Progenitor cell of endocrine pancreas (in vitro differentiated cells): ENCODE data around the gene GMNC. TPM values are rescaled to one million over a fixed set of nuclear protein-coding genes. Genes with fewer than 3 reads are reported as not detected.

Source experiments
- DNase-seq: peaks from one replicate; pipeline ENCODE4 v3.0.0; 2021; ENCODE audit warnings: low spot score; ENCODE audit not compliant: unreplicated experiment
- H3K27ac Mint-ChIP-seq: 2 replicates; pipeline ENCODE4 v1.8.0; 2021; ENCODE audit warnings: mild to moderate bottlenecking, moderate library complexity, mixed read lengths
- H3K27me3 Mint-ChIP-seq: 2 replicates; pipeline ENCODE4 v1.8.0; 2021; ENCODE audit warnings: mixed read lengths
- H3K36me3 Mint-ChIP-seq: 2 replicates; pipeline ENCODE4 v1.8.0; 2022; ENCODE audit warnings: mixed read lengths; ENCODE audit not compliant: insufficient read depth
- H3K4me1 Mint-ChIP-seq: 2 replicates; pipeline ENCODE4 v1.8.0; 2021; ENCODE audit warnings: low read depth, mixed read lengths
- H3K4me3 Mint-ChIP-seq: 2 replicates; pipeline ENCODE4 v1.8.0; 2021; ENCODE audit warnings: low read depth, mild to moderate bottlenecking, moderate library complexity, mixed read lengths
- H3K9me3 Mint-ChIP-seq: 2 replicates; pipeline ENCODE4 v1.8.0; 2021; ENCODE audit warnings: low read depth, mixed read lengths
- long read RNA-seq: library from polyadenylated mRNA; unstranded; transcript quantifications from one replicate; pipeline ENCODE4 v2.0.0, GENCODE V29; 2020
- total RNA-seq: library from RNA; stranded (reverse); gene quantifications from 2 replicates; pipeline ENCODE4 v1.2.1, GENCODE V29; 2021
- TF ChIP-seq, protein P1 (sequence below): fragments of 200-600 bp; sonication (generic); IDR thresholded peaks from one replicate; pipeline ENCODE4 v1.5.0; 2021; ENCODE audit warnings: antibody characterized with exemption, mild to moderate bottlenecking; ENCODE audit not compliant: unreplicated experiment

GMNC gene, protein sequence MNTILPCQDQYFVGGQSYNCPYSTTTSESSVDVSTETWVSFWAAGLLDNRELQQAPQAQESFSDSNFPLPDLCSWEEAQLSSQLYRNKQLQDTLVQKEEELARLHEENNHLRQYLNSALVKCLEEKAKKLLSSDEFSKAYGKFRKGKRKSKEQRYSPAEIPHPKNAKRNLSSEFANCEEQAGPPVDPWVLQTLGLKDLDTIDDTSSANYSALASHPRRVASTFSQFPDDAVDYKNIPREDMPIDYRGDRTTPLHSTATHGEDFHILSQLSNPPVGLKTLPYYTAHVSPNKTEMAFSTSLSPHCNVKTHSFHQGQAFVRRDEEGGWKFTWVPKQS
- not detected in 2 replicates for total RNA-seq
- long read RNA-seq: 0 reads

DNA sequence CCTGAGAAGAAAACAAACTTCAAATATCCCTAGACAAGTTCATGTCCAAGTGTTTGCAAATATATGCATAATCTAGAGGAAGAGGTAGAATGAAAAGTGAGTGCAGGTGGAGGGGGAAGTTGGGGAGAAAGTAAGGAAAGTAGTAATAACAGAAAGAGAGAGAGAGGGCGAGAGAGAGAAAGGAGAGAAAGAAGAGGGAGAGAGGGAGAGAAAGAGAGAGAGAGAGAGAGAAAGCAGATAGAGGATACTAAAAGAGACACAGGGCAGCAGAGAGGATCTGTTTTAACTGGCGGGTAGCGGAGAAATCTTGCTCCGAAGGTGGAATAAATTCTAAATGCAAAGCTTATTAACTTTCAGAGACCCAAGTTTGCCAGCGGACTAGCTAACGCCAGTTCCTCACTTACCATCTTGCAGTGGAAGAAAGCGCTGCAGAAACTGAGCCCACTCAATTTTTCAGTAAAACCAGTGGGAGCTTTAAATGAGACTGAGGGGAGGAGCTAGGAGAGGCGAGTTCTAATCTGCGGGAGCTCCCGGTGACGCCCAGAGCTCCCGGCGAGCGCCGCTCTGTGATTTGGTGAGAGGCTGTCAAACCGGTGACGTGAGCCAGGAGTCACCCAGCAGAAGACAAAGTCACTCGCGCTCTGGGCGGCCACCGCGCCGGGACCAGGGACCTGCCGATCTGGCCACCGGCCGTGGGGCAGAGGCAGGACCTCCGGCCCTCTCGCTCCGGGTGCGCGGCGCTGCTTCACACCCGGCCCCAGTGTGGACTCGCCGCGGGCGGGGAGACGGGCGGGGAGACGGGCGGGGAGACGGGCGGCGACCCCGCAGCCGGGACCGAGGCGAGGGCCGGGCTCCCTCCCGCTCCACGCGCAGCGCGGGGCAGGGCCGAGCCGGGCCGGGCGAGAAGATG lies at the start of gene GMNC:
GMNC (minus strand) TSS at position 486 of the 910 bp plus-strand sequence; CDS start at position 407, 79 bp downstream.
- Mint-ChIP-seq H3K27me3 (peaks cover 43% of the 10 kb centered on the region), H3K9me3 (no peaks in the 10 kb centered on the region), H3K36me3 (no peaks in the 10 kb centered on the region), H3K27ac (peak within 1 kb of the TSS; percentile 11), H3K4me1 (peaks cover 24% of the 10 kb centered on the region), H3K4me3 (peak within 1 kb of the TSS; percentile 79)
- TF ChIP-seq, protein P1, sequence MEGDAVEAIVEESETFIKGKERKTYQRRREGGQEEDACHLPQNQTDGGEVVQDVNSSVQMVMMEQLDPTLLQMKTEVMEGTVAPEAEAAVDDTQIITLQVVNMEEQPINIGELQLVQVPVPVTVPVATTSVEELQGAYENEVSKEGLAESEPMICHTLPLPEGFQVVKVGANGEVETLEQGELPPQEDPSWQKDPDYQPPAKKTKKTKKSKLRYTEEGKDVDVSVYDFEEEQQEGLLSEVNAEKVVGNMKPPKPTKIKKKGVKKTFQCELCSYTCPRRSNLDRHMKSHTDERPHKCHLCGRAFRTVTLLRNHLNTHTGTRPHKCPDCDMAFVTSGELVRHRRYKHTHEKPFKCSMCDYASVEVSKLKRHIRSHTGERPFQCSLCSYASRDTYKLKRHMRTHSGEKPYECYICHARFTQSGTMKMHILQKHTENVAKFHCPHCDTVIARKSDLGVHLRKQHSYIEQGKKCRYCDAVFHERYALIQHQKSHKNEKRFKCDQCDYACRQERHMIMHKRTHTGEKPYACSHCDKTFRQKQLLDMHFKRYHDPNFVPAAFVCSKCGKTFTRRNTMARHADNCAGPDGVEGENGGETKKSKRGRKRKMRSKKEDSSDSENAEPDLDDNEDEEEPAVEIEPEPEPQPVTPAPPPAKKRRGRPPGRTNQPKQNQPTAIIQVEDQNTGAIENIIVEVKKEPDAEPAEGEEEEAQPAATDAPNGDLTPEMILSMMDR: no peak
- peak; percentile 57 for DNase-seq

DNA sequence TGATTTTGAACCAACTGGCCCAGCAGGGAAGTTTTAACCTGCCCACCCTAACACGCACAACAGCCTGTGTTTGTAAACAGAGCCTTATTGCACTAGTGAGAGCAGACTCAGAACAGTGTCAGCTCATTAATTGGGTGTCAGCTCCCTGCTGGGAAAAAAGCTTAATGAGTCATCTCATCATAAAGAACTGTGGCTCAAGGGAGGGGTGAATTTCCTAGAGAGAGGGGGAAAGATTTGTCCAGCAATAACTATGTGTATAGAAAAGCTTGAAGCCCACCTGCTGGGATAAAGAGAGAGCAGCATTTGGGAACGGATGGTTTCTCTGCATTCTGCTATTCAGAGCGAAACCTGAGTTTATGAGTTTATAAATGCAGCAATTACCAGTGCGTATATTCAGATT lies 48.9 kb upstream of the GMNC start:
- Mint-ChIP-seq H3K27me3 (no peaks in the 10 kb centered on the region), H3K36me3 (no peaks in the 10 kb centered on the region), H3K9me3 (peaks cover 6% of the 10 kb centered on the region), H3K4me3 (no peak overlapping the region), H3K4me1 (no peaks in the 10 kb centered on the region), H3K27ac (no peak overlapping the region)
- DNase-seq: no peak
- TF ChIP-seq, protein P1: no peak

DNA sequence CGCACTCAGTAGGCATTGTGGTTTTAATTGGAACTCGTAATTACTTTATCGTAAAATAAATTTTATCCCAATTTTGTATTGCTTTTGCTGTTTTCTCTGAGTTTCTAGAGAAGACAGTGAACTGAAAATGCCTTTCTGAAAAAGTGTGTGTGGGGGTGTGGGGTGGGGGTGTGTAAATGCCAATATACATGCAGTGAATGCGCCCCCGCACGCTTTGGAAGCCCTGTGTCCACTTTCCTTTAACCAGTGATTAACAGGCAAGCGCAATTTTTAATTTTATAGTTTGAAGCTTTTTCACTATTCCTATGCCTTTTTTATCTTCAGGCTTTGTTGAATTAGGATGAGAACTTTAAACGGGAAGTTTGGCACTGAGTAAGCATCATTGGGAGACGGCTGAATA lies 47.4 kb upstream of the GMNC start:
- TF ChIP-seq, protein P1: no peak
- Mint-ChIP-seq H3K4me3 (no peak overlapping the region), H3K27me3 (no peaks in the 10 kb centered on the region), H3K27ac (no peak overlapping the region), H3K4me1 (no peaks in the 10 kb centered on the region), H3K36me3 (no peaks in the 10 kb centered on the region), H3K9me3 (peaks cover 8% of the 10 kb centered on the region)
- DNase-seq: no peak

DNA sequence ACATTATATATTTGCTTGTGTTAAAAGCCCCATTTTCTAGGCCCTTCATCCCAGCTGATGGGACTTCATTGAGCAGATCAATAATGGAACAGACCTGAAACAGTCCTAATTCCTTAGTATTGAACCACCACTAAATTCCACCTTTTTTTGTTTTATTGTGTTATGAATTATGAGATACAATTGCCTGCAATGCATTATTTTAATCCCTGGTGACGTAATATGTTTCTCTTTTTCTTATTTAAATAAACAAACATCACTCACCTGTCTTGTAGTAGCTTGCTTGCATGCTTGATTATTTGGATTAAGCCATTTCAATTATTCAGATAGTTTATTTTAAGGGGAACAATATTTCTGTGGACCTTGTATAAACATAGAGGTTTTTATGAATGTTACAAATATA lies 40.7 kb upstream of the GMNC start:
- Mint-ChIP-seq H3K4me3 (no peak overlapping the region), H3K27me3 (no peaks in the 10 kb centered on the region), H3K27ac (no peak overlapping the region), H3K9me3 (peaks cover 37% of the 10 kb centered on the region), H3K4me1 (no peaks in the 10 kb centered on the region), H3K36me3 (no peaks in the 10 kb centered on the region)
- DNase-seq: no peak
- TF ChIP-seq, protein P1: no peak

DNA sequence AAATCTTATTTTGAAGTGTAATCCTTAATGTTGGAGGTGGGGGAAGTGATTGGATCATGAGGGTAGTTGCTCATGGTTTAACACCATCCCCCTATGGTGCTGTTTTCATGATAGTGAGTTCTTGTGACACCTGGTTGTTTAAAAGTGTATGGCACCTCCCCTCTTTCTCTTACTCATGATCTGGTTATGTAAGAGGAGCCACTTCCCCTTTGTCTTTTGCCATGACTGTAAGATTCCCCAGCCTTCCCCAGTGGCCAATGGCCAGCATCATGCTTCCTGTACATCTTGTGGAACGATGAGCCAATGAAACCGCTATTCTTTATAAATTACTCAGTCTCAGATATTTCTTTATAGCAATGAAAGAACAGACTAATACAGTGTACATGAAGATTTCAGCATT lies 39.8 kb upstream of the GMNC start:
- no peak for DNase-seq
- H3K9me3 Mint-ChIP-seq: peaks cover 44% of the 10 kb centered on the region
- H3K4me1 Mint-ChIP-seq: no peaks in the 10 kb centered on the region
- TF ChIP-seq, protein P1: no peak
- no peak overlapping the region for H3K27ac Mint-ChIP-seq
- H3K36me3 Mint-ChIP-seq: no peaks in the 10 kb centered on the region
- H3K4me3 Mint-ChIP-seq: no peak overlapping the region
- no peaks in the 10 kb centered on the region for H3K27me3 Mint-ChIP-seq
